NCI-H146 (cell line): ENCODE data around the gene RALY.

Experiments
- DNase-seq: peaks from one replicate; lab custom pipeline; 2025; lab: John Stamatoyannopoulos, UW

RALY gene

DNA sequence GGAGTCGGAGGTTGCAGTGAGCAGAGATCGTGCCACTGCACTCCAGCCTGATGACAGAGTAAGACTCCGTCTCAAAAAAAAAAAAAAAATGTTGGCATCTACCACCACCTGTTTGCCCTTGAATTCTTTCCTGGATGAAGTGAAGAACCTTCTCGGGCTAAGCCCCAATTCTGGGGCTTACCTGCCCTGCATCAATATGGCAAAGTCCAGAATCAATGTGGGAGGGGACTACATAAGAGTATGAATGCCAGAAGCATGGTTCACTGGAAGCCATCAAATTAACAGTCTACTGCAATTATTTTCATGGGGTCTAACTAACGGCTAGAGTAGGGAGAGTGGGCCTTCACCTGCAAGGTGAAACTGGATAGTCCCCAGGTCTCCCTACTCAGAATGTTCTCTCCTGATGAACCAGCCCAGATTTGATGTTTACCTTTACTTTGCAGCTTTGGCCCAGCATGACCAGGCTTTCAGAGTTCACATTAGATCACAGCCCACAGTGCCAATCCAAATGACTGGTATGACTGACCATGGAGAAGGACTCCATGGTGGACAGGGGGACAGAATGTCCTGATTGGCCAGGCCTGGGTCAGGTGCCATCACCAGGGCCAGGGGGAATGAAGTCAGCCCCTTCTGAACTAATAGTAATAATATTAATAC, 7.0 kb upstream of the RALY start:
- no peak for DNase-seq

DNA sequence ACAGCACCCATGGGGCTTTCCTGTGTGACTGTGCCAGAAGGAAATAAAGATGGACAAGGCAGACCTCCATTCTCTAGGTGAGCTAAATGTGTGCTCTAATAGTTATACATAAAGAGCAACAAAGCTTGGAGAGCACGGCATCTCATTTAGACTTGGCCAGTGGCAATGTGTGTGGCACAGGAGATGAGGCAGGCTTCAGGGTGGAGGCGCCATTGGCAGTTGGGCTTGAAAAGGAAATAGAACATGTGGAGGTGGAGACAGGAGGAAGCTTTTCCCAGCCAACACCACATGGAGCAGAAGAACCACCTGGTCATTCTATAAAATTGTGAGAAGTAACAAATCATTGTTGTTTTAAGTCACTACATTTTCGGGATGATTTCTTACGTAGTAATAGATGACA, 3.6 kb upstream of the RALY start:
- no peak for DNase-seq

GRCh38 chr20:33991502-33991901, 2.2 kb upstream of the RALY start:
- DNase-seq: no peak

GRCh38 chr20:33992145-33992922, 1.4 kb upstream of the RALY start:
- peak; percentile 64 for DNase-seq

DNA sequence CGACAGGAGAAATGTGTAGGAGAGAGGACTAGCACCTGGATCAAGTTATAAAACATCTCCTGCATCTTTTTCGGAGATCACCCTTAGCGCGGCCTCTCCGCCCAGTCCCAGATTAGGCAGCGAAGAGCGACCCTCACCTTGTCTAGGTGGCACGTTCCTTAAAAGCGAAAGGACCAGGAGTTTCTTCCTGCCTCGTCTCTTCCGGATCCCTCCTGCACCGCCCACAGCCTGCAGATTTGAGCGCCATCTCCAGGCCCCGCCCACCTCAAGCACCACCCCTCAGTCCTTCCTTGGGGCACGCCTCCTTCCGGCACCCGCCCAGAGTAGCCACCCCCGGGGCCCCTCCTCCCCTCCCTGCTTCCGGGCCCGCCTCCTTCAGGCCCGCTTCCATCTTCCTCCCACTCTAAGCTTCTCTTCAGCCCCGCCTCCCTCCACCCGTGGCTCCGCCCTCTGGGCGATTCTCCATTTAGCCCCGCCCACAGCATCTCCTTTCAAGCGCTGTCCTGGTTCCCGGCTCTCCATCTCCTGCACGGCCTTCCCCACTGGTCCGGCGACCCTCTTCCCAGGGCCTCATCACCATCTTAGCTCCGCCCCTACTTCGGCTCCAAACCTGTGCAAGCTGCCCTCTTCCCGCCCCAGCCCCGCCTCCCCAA, 662 bp upstream of the RALY start:
- DNase-seq: peak; percentile 100

- peak; percentile 87 for DNase-seq
Observed at GRCh38 chr20:33994222-33994913, 657 bp downstream of the RALY start.

DNA sequence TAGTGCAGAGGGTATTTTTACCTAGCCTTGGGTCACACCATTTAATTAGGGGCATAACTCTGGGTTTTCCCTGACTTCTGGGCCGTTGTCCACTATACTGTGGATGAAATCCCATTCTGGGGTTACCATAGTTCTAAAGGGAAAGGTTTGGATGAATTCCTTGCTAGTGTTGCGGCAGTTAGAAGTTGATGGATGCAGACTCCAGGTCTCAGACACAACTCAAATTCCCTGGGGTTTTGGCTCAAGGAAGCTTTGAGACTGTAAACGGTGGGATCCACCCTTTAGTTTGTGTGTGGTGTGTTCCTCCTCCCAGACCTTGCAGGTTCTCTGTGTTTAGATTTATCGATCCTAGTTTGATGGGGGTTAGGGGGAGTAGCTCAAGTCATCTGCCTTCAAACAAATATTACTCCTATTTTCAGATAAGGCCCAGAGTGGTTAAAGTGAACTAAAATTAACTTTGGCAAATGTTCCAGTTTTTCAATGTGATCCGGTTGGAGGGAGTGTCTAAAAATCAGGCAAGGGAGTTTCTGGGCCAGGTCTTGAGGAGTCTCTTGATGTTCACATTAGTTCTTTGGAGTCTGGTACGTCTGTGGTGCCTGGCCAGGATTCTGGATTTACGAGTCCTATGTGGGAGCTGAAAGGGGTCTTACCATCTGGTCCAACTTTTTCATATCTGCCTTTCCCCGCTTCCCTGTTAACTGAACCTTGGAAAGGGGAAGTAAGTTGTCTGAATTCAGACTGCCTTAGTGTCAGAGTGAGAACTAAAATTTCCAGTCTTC, 1.5 kb downstream of the RALY start:
- DNase-seq: no peak

DNA sequence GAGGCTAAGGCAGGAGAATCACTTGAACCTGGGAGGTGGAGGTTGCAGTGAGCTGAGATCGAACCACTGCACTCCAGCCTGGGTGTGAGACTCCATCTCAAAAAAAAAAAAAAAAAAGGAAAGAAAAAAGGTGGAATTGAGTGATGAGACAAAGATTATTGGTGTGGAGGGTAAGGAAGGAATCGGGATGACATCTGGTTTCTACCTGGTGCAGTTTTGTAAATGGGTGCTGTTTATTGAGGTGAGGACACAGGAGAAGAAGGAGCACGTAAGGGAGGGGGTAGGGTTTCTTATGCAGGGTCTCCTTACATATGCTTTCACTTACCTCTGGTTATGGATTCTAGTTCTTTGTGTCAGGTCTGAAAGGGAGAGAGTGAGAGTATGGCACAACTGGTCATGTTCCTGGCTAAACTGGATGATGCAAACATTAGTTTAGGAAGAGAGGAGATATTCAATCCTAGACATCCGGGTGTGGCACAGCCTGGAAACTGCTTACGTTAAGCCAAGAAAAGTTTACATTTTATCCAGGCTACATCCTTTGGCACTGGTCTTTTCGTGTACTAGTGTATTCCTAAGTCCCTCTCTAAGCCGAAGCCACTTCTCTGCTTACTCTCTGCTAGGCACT, 5.4 kb downstream of the RALY start:
- no peak for DNase-seq

GRCh38 chr20:34001378-34001777, 7.7 kb downstream of the RALY start:
- no peak for DNase-seq

GRCh38 chr20:34004227-34004626, 10.5 kb downstream of the RALY start:
- no peak for DNase-seq

- DNase-seq: no peak
Observed at GRCh38 chr20:34004790-34005457, 11.2 kb downstream of the RALY start.

- DNase-seq: no peak
Observed at GRCh38 chr20:34006619-34007018, 12.9 kb downstream of the RALY start.

GRCh38 chr20:34008477-34008876, 14.8 kb downstream of the RALY start:
- DNase-seq: no peak

- no peak for DNase-seq
Observed at GRCh38 chr20:34010405-34010931, 16.8 kb downstream of the RALY start.

GRCh38 chr20:34011275-34011674, 17.6 kb downstream of the RALY start:
- DNase-seq: no peak

DNA sequence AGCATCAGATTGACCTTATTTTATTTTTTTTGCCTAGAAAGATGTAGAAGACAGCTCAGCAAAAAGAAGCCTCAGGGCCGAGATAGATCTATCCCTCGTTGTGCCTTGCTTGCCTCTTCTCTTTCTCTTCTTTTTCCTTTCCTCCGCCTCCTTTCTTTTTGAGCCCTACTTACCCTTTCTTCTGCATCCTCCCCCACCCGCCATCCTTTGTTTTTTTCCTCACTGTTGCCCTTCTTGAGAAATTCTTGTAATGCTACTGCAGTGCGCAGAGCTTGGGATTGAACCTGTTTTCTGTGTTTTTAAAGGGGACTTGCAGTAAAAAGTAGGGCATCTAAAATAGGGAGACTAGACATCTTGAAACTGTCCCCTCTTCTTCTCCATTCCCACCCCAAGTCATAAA, 18.6 kb downstream of the RALY start:
- no peak for DNase-seq

DNA sequence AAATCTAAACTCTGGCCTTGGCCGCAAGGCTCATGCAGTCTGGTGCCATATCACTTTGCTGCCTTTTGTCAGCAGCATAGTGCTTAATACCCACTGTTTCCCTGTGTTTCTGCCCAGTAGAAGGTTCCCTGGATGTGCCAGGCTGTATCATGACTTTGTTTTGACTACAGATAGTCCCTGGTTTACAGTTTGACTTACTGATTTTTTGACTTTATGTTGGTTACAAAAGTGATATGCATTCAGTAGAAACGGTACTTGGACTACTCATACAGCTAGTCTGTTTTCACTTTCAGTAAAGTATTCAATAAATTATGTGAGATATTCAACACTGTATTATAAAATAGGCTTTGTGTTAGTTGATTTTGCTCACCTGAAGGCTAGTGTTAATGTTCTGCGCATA, 19.0 kb downstream of the RALY start:
- no peak for DNase-seq

GRCh38 chr20:34013554-34013953, 19.8 kb downstream of the RALY start:
- DNase-seq: no peak

DNA sequence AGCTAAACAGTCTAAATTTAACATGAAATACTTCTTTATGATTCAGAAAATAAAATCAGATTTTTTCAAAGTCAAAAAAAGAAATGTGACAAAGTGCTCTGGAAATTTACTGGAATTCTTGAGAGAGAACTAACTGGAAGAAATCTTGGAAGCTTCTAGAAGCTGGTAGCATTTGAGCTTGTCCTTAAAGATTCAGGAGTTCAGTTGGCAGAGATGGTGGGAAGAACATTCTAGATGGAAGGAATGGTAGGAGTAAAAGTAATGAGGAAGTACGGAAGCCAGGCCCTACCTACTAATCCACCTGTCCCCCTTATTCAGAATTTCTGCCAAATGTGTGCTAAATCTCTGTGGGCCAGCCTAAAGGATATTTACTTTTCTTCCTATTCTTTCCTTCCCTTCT, 21.2 kb downstream of the RALY start:
- no peak for DNase-seq
